A673 (cell line): ENCODE measurements around the gene DPH2.

Source experiments
- EZH2 ChIP-seq: fragments of 200-600 bp; sonication (generic); IDR thresholded peaks from 2 replicates; pipeline ENCODE4 v1.6.1; 2017; ENCODE audit warnings: borderline replicate concordance, low read depth, mild to moderate bottlenecking, mixed read lengths, antibody characterized with exemption, low read length; ENCODE audit not compliant: poor library complexity, severe bottlenecking
- TF ChIP-seq, protein P1 (sequence below): fragments of 300-800, 200-600 bp; sonication (generic); conservative IDR thresholded peaks from 2 replicates; pipeline ENCODE4 v1.5.1; 2017; ENCODE audit warnings: low read depth, mild to moderate bottlenecking, antibody characterized with exemption, low read length, moderate library complexity, mixed read lengths

DNA sequence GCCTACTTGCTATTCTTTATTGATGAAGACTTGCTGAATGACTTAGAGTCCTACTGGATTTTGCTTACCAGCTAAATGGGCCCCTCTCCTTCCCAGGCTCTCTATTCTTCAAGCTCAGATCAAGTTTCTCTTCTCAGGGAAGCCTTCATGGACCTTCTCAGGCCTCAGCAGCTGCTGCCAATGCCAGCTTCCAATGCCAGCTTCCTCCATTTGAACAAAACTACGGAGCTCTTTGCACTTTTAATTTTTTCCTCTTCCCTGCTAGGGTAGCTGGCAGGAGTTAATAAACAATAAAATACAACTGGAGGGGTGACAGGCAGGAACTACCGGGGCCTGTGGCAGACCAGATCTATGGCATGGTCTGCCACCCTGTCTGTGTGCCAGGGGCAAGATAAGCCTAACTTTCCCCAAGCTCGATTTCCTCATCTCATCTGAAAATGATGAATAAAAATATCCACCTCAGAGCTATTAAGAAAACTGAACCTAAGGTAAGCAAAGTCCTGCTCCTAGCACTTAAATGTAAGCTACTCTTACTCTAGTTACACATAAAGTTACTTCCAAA, 24.1 kb upstream of the DPH2 start:
- TF ChIP-seq, protein P1, sequence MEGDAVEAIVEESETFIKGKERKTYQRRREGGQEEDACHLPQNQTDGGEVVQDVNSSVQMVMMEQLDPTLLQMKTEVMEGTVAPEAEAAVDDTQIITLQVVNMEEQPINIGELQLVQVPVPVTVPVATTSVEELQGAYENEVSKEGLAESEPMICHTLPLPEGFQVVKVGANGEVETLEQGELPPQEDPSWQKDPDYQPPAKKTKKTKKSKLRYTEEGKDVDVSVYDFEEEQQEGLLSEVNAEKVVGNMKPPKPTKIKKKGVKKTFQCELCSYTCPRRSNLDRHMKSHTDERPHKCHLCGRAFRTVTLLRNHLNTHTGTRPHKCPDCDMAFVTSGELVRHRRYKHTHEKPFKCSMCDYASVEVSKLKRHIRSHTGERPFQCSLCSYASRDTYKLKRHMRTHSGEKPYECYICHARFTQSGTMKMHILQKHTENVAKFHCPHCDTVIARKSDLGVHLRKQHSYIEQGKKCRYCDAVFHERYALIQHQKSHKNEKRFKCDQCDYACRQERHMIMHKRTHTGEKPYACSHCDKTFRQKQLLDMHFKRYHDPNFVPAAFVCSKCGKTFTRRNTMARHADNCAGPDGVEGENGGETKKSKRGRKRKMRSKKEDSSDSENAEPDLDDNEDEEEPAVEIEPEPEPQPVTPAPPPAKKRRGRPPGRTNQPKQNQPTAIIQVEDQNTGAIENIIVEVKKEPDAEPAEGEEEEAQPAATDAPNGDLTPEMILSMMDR = no peak
- no peak for TF ChIP-seq EZH2
